ENCODE results near the gene MPST.

The MPST gene

GRCh38 chr22:37077802-37078448 is 58.4 kb downstream of the MPST start:
- no peak for FAIRE-seq
- no peak for DNase-seq (ENCODE audit: low spot score)

- no peak for FAIRE-seq
- no peak for DNase-seq (ENCODE audit: low spot score)
Measured at GRCh38 chr22:37079158-37079557, 59.6 kb downstream of the MPST start.
